Measurements from ENCODE around the gene ATN1.

ATN1 gene

GRCh38 chr12:6978611-6979011 is 50.9 kb downstream of the ATN1 start:
- no peak overlapping the region for H3K27ac ChIP-seq (ENCODE audit: low read length)
- no peak overlapping the region for H3K4me3 ChIP-seq (ENCODE audit: low read length)
- H3K36me3 ChIP-seq (ENCODE audit: control insufficient read depth, insufficient read depth, low read length): peaks cover 25% of the 10 kb centered on the region
- no peaks in the 10 kb centered on the region for H3K4me1 ChIP-seq (ENCODE audit: control insufficient read depth, insufficient read depth, low read length)
- no CpG with 5 or more reads among the region's 3 CpGs for WGBS (ENCODE audit: insufficient coverage, insufficient read length)
- no peaks in the 10 kb centered on the region for H3K9me3 ChIP-seq (ENCODE audit: control insufficient read depth, insufficient read depth, low read length)
- no peak for DNase-seq (ENCODE audit: low read depth, low spot score)
- no peaks in the 10 kb centered on the region for H3K27me3 ChIP-seq (ENCODE audit: control insufficient read depth, insufficient read depth, low read length)

- H3K27ac ChIP-seq (ENCODE audit: low read length): no peak overlapping the region
- no CpG with 5 or more reads among the region's 6 CpGs for WGBS (ENCODE audit: insufficient coverage, insufficient read length)
- no peaks in the 10 kb centered on the region for H3K9me3 ChIP-seq (ENCODE audit: control insufficient read depth, insufficient read depth, low read length)
- H3K36me3 ChIP-seq (ENCODE audit: control insufficient read depth, insufficient read depth, low read length): peaks cover 25% of the 10 kb centered on the region
- no peak overlapping the region for H3K4me3 ChIP-seq (ENCODE audit: low read length)
- H3K27me3 ChIP-seq (ENCODE audit: control insufficient read depth, insufficient read depth, low read length): no peaks in the 10 kb centered on the region
- H3K4me1 ChIP-seq (ENCODE audit: control insufficient read depth, insufficient read depth, low read length): no peaks in the 10 kb centered on the region
- DNase-seq (ENCODE audit: low read depth, low spot score): no peak
Measured at GRCh38 chr12:6979021-6979420, 51.3 kb downstream of the ATN1 start.

GRCh38 chr12:6979453-6979852 is 51.7 kb downstream of the ATN1 start:
- H3K36me3 ChIP-seq (ENCODE audit: control insufficient read depth, insufficient read depth, low read length): peaks cover 21% of the 10 kb centered on the region
- WGBS (ENCODE audit: insufficient coverage, insufficient read length): no CpG with 5 or more reads among the region's 3 CpGs
- no peak for DNase-seq (ENCODE audit: low read depth, low spot score)
- no peaks in the 10 kb centered on the region for H3K4me1 ChIP-seq (ENCODE audit: control insufficient read depth, insufficient read depth, low read length)
- no peaks in the 10 kb centered on the region for H3K9me3 ChIP-seq (ENCODE audit: control insufficient read depth, insufficient read depth, low read length)
- H3K27me3 ChIP-seq (ENCODE audit: control insufficient read depth, insufficient read depth, low read length): no peaks in the 10 kb centered on the region
- no peak overlapping the region for H3K4me3 ChIP-seq (ENCODE audit: low read length)
- no peak overlapping the region for H3K27ac ChIP-seq (ENCODE audit: low read length)

GRCh38 chr12:6980075-6980474 is 52.3 kb downstream of the ATN1 start:
- H3K27ac ChIP-seq (ENCODE audit: low read length): no peak overlapping the region
- no peak for DNase-seq (ENCODE audit: low read depth, low spot score)
- H3K4me3 ChIP-seq (ENCODE audit: low read length): no peak overlapping the region
- H3K27me3 ChIP-seq (ENCODE audit: control insufficient read depth, insufficient read depth, low read length): no peaks in the 10 kb centered on the region
- H3K9me3 ChIP-seq (ENCODE audit: control insufficient read depth, insufficient read depth, low read length): no peaks in the 10 kb centered on the region
- no peaks in the 10 kb centered on the region for H3K4me1 ChIP-seq (ENCODE audit: control insufficient read depth, insufficient read depth, low read length)
- WGBS (ENCODE audit: insufficient coverage, insufficient read length): no CpG with 5 or more reads among the region's 4 CpGs
- peaks cover 16% of the 10 kb centered on the region; the same call in 1 of the 2 replicates for H3K36me3 ChIP-seq (ENCODE audit: control insufficient read depth, insufficient read depth, low read length)

GRCh38 chr12:6980740-6981139 is 53.0 kb downstream of the ATN1 start:
- Histone ChIP-seq H3K36me3 (ENCODE audit: control insufficient read depth, insufficient read depth, low read length) (peaks cover 11% of the 10 kb centered on the region; the same call in 1 of the 2 replicates), H3K27ac (ENCODE audit: low read length) (no peak overlapping the region), H3K4me1 (ENCODE audit: control insufficient read depth, insufficient read depth, low read length) (no peaks in the 10 kb centered on the region), H3K27me3 (ENCODE audit: control insufficient read depth, insufficient read depth, low read length) (no peaks in the 10 kb centered on the region), H3K9me3 (ENCODE audit: control insufficient read depth, insufficient read depth, low read length) (no peaks in the 10 kb centered on the region), H3K4me3 (ENCODE audit: low read length) (no peak overlapping the region)
- DNase-seq (ENCODE audit: low read depth, low spot score): no peak

- no peak overlapping the region for H3K27ac ChIP-seq (ENCODE audit: low read length)
- no peak overlapping the region for H3K4me3 ChIP-seq (ENCODE audit: low read length)
- no peaks in the 10 kb centered on the region for H3K4me1 ChIP-seq (ENCODE audit: control insufficient read depth, insufficient read depth, low read length)
- no peaks in the 10 kb centered on the region for H3K27me3 ChIP-seq (ENCODE audit: control insufficient read depth, insufficient read depth, low read length)
- DNase-seq (ENCODE audit: low read depth, low spot score): no peak
- no peaks in the 10 kb centered on the region for H3K9me3 ChIP-seq (ENCODE audit: control insufficient read depth, insufficient read depth, low read length)
- WGBS (ENCODE audit: insufficient coverage, insufficient read length): no CpG with 5 or more reads among the region's 10 CpGs
- H3K36me3 ChIP-seq (ENCODE audit: control insufficient read depth, insufficient read depth, low read length): peaks cover 6% of the 10 kb centered on the region; the same call in 1 of the 2 replicates
Measured at GRCh38 chr12:6981152-6982052, 53.6 kb downstream of the ATN1 start.

- Histone ChIP-seq H3K4me3 (ENCODE audit: low read length) (no peak overlapping the region), H3K9me3 (ENCODE audit: control insufficient read depth, insufficient read depth, low read length) (no peaks in the 10 kb centered on the region), H3K27me3 (ENCODE audit: control insufficient read depth, insufficient read depth, low read length) (no peaks in the 10 kb centered on the region), H3K36me3 (ENCODE audit: control insufficient read depth, insufficient read depth, low read length) (peaks cover 6% of the 10 kb centered on the region; the same call in 1 of the 2 replicates), H3K4me1 (ENCODE audit: control insufficient read depth, insufficient read depth, low read length) (no peaks in the 10 kb centered on the region), H3K27ac (ENCODE audit: low read length) (no peak overlapping the region)
- WGBS (ENCODE audit: insufficient coverage, insufficient read length): no CpG with 5 or more reads among the region's 7 CpGs
- no peak for DNase-seq (ENCODE audit: low read depth, low spot score)
Measured at GRCh38 chr12:6982532-6982931, 54.8 kb downstream of the ATN1 start.

- Histone ChIP-seq H3K9me3 (ENCODE audit: control insufficient read depth, insufficient read depth, low read length) (no peaks in the 10 kb centered on the region), H3K4me1 (ENCODE audit: control insufficient read depth, insufficient read depth, low read length) (no peaks in the 10 kb centered on the region), H3K27me3 (ENCODE audit: control insufficient read depth, insufficient read depth, low read length) (no peaks in the 10 kb centered on the region), H3K36me3 (ENCODE audit: control insufficient read depth, insufficient read depth, low read length) (no peaks in the 10 kb centered on the region; the same call in 1 of the 2 replicates), H3K4me3 (ENCODE audit: low read length) (no peak overlapping the region), H3K27ac (ENCODE audit: low read length) (no peak overlapping the region)
- DNase-seq (ENCODE audit: low read depth, low spot score): no peak
- no CpG with 5 or more reads among the region's 11 CpGs for WGBS (ENCODE audit: insufficient coverage, insufficient read length)
Measured at GRCh38 chr12:6987956-6988553, 60.3 kb downstream of the ATN1 start.

Data from iPS DF 6.9 (cell line).